ENCODE data around the gene CNPY4.
A peak's percentile ranks its signal among the peaks of the same experiment; 100 is the strongest.

Gene CNPY4

GRCh38 chr7:100119072-100119969, at the start of gene CNPY4, which contains the start of gene TAF6:
CNPY4 (plus strand) TSS chr7:100119634; CDS start chr7:100119745, 111 bp downstream.
TAF6 (minus strand) TSS chr7:100119358; CDS start chr7:100114209, 5,149 bp downstream.
- peak; percentile 99 for DNase-seq (ENCODE audit: low spot score)
- ChIA-PET CTCF (no interaction called here), POLR2A (ENCODE audit: low non-redundant PET) (interaction anchor here (0.9 kb wide), 1 partner anchor 18 kb away, joined by 3 read pairs; the partner anchor contains the start of genes AP4M1 and MCM7)
- H3K27ac ChIP-seq: peak within 1 kb of the TSS; percentile 88
- TF ChIP-seq CTCF (conservative IDR thresholded peaks at IDR 0.05; ENCODE audit: low read depth): no peak

- CTCF ChIA-PET: interaction anchor here (0.6 to 0.8 kb wide), 2 partner anchors 9 to 76 kb away, joined by 3 read pairs; no protein-coding TSS in a partner anchor
- POLR2A ChIA-PET (ENCODE audit: low non-redundant PET): interaction anchor here (0.7 kb wide), 1 partner anchor 107 kb away, joined by 5 read pairs; no protein-coding TSS in a partner anchor
- DNase-seq (ENCODE audit: low spot score): no peak
- no peak overlapping the region for H3K27ac ChIP-seq
- TF ChIP-seq CTCF (conservative IDR thresholded peaks at IDR 0.05; ENCODE audit: low read depth): no peak
Measured at GRCh38 chr7:100069991-100070390, 49.4 kb upstream of the CNPY4 start.

- H3K27ac ChIP-seq: no peak overlapping the region
- no peak for DNase-seq (ENCODE audit: low spot score)
- TF ChIP-seq CTCF (conservative IDR thresholded peaks at IDR 0.05; ENCODE audit: low read depth): no peak
- POLR2A ChIA-PET (ENCODE audit: low non-redundant PET): no interaction called here
- CTCF ChIA-PET: interaction anchor here (0.6 kb wide), 1 partner anchor 411 kb away, joined by 8 read pairs; no protein-coding TSS in a partner anchor
Measured at GRCh38 chr7:100071018-100071723, 48.3 kb upstream of the CNPY4 start.

GRCh38 chr7:100072462-100072861, 47.0 kb upstream of the CNPY4 start:
- ChIA-PET POLR2A (ENCODE audit: low non-redundant PET) (no interaction called here), CTCF (no interaction called here)
- H3K27ac ChIP-seq: no peak overlapping the region
- DNase-seq (ENCODE audit: low spot score): no peak
- no peak for TF ChIP-seq CTCF (conservative IDR thresholded peaks at IDR 0.05; ENCODE audit: low read depth)

GRCh38 chr7:100074841-100075240, 44.6 kb upstream of the CNPY4 start:
- ChIA-PET POLR2A (ENCODE audit: low non-redundant PET) (no interaction called here), CTCF (interaction anchor here (0.7 kb wide), 1 partner anchor 16 kb away, joined by 3 read pairs; no protein-coding TSS in a partner anchor)
- no peak for DNase-seq (ENCODE audit: low spot score)
- H3K27ac ChIP-seq: no peak overlapping the region
- no peak for TF ChIP-seq CTCF (conservative IDR thresholded peaks at IDR 0.05; ENCODE audit: low read depth)

- ChIA-PET CTCF (no interaction called here), POLR2A (ENCODE audit: low non-redundant PET) (no interaction called here)
- H3K27ac ChIP-seq: no peak overlapping the region
Measured at GRCh38 chr7:100075418-100075817, 44.0 kb upstream of the CNPY4 start.

More at GRCh38 chr7:100075418-100075817, 44.0 kb upstream of the CNPY4 start:
- no peak for TF ChIP-seq CTCF (conservative IDR thresholded peaks at IDR 0.05; ENCODE audit: low read depth)
- no peak for DNase-seq (ENCODE audit: low spot score)
